HEK293 (cell line): ENCODE measurements around the gene GNB1L.

ENCODE experiments used
- HOXA7 ChIP-seq: sonication (generic); formaldehyde crosslinking; IDR thresholded peaks from 2 replicates; pipeline ENCODE4 v1.8.1; 2022; ENCODE audit warnings: missing genetic modification reagents, borderline replicate concordance
- HOXC10 ChIP-seq: sonication (generic); formaldehyde crosslinking; IDR thresholded peaks from 2 replicates; pipeline ENCODE4 v1.8.1; 2023; ENCODE audit warnings: mild to moderate bottlenecking, missing genetic modification reagents
- IKZF3 ChIP-seq: fragments of 450-650 bp; IDR thresholded peaks from 2 replicates; pipeline ENCODE4 v1.5.0; 2018; ENCODE audit warnings: missing biosample characterization, mild to moderate bottlenecking, missing genetic modification characterization, moderate library complexity
- KLF1 ChIP-seq: fragments of 450-650 bp; formaldehyde crosslinking; IDR thresholded peaks from 2 replicates; pipeline ENCODE4 v1.5.1; 2016; ENCODE audit warnings: missing biosample characterization, missing genetic modification characterization
- KLF7 ChIP-seq: fragments of 450-650 bp; formaldehyde crosslinking; IDR thresholded peaks from 2 replicates; pipeline ENCODE4 v1.5.1; 2016; ENCODE audit warnings: missing biosample characterization, missing genetic modification characterization, borderline replicate concordance
- SP7 ChIP-seq: fragments of 450-650 bp; formaldehyde crosslinking; IDR thresholded peaks from 2 replicates; pipeline ENCODE4 v1.5.1; 2016; ENCODE audit warnings: missing biosample characterization, missing genetic modification characterization
- WT1 ChIP-seq: fragments of 450-650 bp; formaldehyde crosslinking; IDR thresholded peaks from 2 replicates; pipeline ENCODE4 v1.5.1; 2016; ENCODE audit warnings: missing biosample characterization, missing genetic modification characterization
- ZBTB7A ChIP-seq: fragments of 450-650 bp; formaldehyde crosslinking; IDR thresholded peaks from 2 replicates; pipeline ENCODE4 v1.5.1; 2016; ENCODE audit warnings: low read depth, missing biosample characterization, missing genetic modification characterization
- ZFP69B ChIP-seq: fragments of 450-650 bp; formaldehyde crosslinking; IDR thresholded peaks from 2 replicates; pipeline ENCODE4 v1.5.1; 2016; ENCODE audit warnings: missing biosample characterization, missing genetic modification characterization
- ZNF140 ChIP-seq: fragments of 450-650 bp; formaldehyde crosslinking; IDR thresholded peaks from 2 replicates; pipeline ENCODE4 v1.5.1; 2016; ENCODE audit warnings: missing biosample characterization, missing genetic modification characterization
- ZNF223 ChIP-seq: fragments of 450-650 bp; formaldehyde crosslinking; IDR thresholded peaks from 2 replicates; pipeline ENCODE4 v1.5.1; 2016; ENCODE audit warnings: missing biosample characterization, missing genetic modification characterization
- ZNF292 ChIP-seq: fragments of 450-650 bp; formaldehyde crosslinking; IDR thresholded peaks from 2 replicates; pipeline ENCODE4 v1.5.1; 2016; ENCODE audit warnings: low read depth, missing biosample characterization, missing genetic modification characterization, borderline replicate concordance
- ZNF335 ChIP-seq: fragments of 450-650 bp; formaldehyde crosslinking; conservative IDR thresholded peaks from 2 replicates; pipeline ENCODE4 v1.5.1; 2016; ENCODE audit warnings: missing biosample characterization, missing genetic modification characterization
- ZNF391 ChIP-seq: fragments of 450-650 bp; formaldehyde crosslinking; IDR thresholded peaks from 2 replicates; pipeline ENCODE4 v1.5.1; 2016; ENCODE audit warnings: low read depth, missing biosample characterization, missing genetic modification characterization, borderline replicate concordance
- ZNF394 ChIP-seq: fragments of 450-650 bp; formaldehyde crosslinking; IDR thresholded peaks from 2 replicates; pipeline ENCODE4 v1.5.1; 2016; ENCODE audit warnings: missing biosample characterization, missing genetic modification characterization, mild to moderate bottlenecking, moderate library complexity, borderline replicate concordance
- ZNF48 ChIP-seq: fragments of 450-650 bp; formaldehyde crosslinking; IDR thresholded peaks from 2 replicates; pipeline ENCODE4 v1.5.1; 2016; ENCODE audit warnings: missing biosample characterization, missing genetic modification characterization
- ZNF596 ChIP-seq: fragments of 450-650 bp; IDR thresholded peaks from 2 replicates; pipeline ENCODE4 v1.5.0; 2018; ENCODE audit warnings: missing biosample characterization, mild to moderate bottlenecking, missing genetic modification characterization, moderate library complexity
- ZNF623 ChIP-seq: fragments of 450-650 bp; formaldehyde crosslinking; IDR thresholded peaks from 2 replicates; pipeline ENCODE4 v1.5.1; 2016; ENCODE audit warnings: missing biosample characterization, missing genetic modification characterization
- ZNF658 ChIP-seq: fragments of 450-650 bp; formaldehyde crosslinking; IDR thresholded peaks from 2 replicates; pipeline ENCODE4; 2016; ENCODE audit warnings: missing biosample characterization, missing genetic modification characterization
- ZNF777 ChIP-seq: fragments of 450-650 bp; formaldehyde crosslinking; IDR thresholded peaks from 2 replicates; pipeline ENCODE4 v1.5.1; 2017; ENCODE audit warnings: missing biosample characterization, missing genetic modification characterization, borderline replicate concordance
- ZNF785 ChIP-seq: fragments of 450-650 bp; formaldehyde crosslinking; IDR thresholded peaks from 2 replicates; pipeline ENCODE4 v1.5.1; 2016; ENCODE audit warnings: missing biosample characterization, missing genetic modification characterization
- TF ChIP-seq, protein P1 (sequence below): fragments of 450-650 bp; formaldehyde crosslinking; IDR thresholded peaks from 2 replicates; pipeline ENCODE4 v1.5.1; 2016; ENCODE audit warnings: missing biosample characterization, missing genetic modification characterization
- TF ChIP-seq, protein P2 (sequence below): fragments of 450-650 bp; formaldehyde crosslinking; IDR thresholded peaks from 2 replicates; pipeline ENCODE4 v1.5.1; 2016; ENCODE audit warnings: missing biosample characterization, missing genetic modification characterization
- TF ChIP-seq, protein P3 (sequence below): fragments of 450-650 bp; formaldehyde crosslinking; IDR thresholded peaks from 2 replicates; pipeline ENCODE4 v1.5.1; 2016; ENCODE audit warnings: missing biosample characterization, missing genetic modification characterization
- TF ChIP-seq, protein P4 (sequence below): fragments of 450-650 bp; formaldehyde crosslinking; conservative IDR thresholded peaks from 2 replicates; pipeline ENCODE4 v1.5.1; 2016; ENCODE audit warnings: low read depth, missing biosample characterization, missing genetic modification characterization
- TF ChIP-seq, protein P5 (sequence below): fragments of 450-650 bp; formaldehyde crosslinking; IDR thresholded peaks from 2 replicates; pipeline ENCODE4 v1.5.1; 2016; ENCODE audit warnings: missing biosample characterization, missing genetic modification characterization

The GNB1L gene

DNA sequence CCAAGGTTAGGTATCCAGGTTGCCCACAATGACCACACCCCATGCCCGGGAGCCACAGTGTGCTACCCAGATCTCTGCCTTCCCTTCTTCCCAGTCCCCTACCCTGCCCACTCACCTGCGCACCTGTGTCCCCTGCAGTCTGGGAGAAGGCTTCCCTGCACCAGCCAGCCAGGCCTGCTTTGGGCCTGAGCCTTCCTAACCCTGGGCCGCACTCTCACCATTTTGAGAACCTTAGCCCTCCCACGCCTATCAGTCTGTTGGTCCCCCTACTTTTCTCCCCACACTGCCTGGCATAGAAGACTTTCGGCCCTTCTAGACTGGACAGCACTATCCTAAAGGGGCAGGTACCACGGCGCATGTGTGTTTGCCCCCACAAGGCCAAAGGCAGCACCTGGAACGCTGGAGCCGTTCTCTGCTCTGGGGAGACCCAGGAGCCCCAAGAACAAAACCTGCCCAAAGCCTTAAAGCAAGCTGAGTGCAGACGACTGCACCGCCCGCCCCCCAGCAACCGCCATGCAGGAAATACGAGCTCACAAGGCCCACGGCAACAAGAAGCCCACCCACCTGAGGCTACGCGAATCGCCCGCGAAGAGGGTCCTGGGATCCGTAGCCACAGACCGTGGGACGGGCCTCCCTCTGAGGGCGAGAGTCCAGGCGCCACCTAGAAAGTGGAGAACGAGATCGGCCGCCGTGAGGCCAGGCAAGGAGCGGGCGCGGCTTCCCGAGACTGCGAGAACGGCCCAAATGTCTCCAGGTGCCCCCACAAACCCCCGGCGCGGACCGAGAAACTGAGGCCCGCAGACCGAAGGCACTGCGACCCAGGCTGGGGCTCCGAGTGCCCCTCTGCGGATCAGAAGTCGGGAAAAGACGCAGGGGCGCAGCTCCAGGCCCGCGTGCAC lies 546 bp downstream of the GNB1L start (continued):
- TF ChIP-seq, protein P1, sequence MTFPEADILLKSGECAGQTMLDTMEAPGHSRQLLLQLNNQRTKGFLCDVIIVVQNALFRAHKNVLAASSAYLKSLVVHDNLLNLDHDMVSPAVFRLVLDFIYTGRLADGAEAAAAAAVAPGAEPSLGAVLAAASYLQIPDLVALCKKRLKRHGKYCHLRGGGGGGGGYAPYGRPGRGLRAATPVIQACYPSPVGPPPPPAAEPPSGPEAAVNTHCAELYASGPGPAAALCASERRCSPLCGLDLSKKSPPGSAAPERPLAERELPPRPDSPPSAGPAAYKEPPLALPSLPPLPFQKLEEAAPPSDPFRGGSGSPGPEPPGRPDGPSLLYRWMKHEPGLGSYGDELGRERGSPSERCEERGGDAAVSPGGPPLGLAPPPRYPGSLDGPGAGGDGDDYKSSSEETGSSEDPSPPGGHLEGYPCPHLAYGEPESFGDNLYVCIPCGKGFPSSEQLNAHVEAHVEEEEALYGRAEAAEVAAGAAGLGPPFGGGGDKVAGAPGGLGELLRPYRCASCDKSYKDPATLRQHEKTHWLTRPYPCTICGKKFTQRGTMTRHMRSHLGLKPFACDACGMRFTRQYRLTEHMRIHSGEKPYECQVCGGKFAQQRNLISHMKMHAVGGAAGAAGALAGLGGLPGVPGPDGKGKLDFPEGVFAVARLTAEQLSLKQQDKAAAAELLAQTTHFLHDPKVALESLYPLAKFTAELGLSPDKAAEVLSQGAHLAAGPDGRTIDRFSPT (tag by site-specific recombination), result 0 out of 2 replicates have a peak, but pooled peaks have one; percentile 18
- TF ChIP-seq ZNF777 (no peak), ZBTB7A (tag by site-specific recombination) (0 out of 2 replicates have a peak, but pooled peaks have one; percentile 61), ZNF785 (no peak), ZNF48 (tag by site-specific recombination) (no peak), ZNF596 (tag by site-specific recombination) (no peak), HOXC10 (CRISPR knock-in tag) (peak; percentile 74; the same call in 1 of the 2 replicates), IKZF3 (tag by site-specific recombination) (no peak), WT1 (peak; percentile 13; the same call in 1 of the 2 replicates), ZNF140 (no peak), ZFP69B (tag by site-specific recombination) (no peak), ZNF223 (tag by site-specific recombination) (peak; percentile 11; the same call in 1 of the 2 replicates), KLF7 (no peak; the same call in 1 of the 2 replicates), SP7 (tag by site-specific recombination) (no peak), HOXA7 (CRISPR knock-in tag) (no peak), KLF1 (tag by site-specific recombination) (no peak), ZNF394 (tag by site-specific recombination) (peak; percentile 14; the same call in 1 of the 2 replicates), ZNF391 (peak; percentile 29; the same call in 1 of the 2 replicates), ZNF623 (tag by site-specific recombination) (no peak), ZNF292 (tag by site-specific recombination) (no peak), ZNF335 (tag by site-specific recombination) (peak; percentile 70; the same call in 1 of the 2 replicates), ZNF658 (tag by site-specific recombination) (no peak)
- TF ChIP-seq, protein P2, sequence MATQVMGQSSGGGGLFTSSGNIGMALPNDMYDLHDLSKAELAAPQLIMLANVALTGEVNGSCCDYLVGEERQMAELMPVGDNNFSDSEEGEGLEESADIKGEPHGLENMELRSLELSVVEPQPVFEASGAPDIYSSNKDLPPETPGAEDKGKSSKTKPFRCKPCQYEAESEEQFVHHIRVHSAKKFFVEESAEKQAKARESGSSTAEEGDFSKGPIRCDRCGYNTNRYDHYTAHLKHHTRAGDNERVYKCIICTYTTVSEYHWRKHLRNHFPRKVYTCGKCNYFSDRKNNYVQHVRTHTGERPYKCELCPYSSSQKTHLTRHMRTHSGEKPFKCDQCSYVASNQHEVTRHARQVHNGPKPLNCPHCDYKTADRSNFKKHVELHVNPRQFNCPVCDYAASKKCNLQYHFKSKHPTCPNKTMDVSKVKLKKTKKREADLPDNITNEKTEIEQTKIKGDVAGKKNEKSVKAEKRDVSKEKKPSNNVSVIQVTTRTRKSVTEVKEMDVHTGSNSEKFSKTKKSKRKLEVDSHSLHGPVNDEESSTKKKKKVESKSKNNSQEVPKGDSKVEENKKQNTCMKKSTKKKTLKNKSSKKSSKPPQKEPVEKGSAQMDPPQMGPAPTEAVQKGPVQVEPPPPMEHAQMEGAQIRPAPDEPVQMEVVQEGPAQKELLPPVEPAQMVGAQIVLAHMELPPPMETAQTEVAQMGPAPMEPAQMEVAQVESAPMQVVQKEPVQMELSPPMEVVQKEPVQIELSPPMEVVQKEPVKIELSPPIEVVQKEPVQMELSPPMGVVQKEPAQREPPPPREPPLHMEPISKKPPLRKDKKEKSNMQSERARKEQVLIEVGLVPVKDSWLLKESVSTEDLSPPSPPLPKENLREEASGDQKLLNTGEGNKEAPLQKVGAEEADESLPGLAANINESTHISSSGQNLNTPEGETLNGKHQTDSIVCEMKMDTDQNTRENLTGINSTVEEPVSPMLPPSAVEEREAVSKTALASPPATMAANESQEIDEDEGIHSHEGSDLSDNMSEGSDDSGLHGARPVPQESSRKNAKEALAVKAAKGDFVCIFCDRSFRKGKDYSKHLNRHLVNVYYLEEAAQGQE (tag by site-specific recombination), result peak; percentile 12; the same call in 1 of the 2 replicates
- TF ChIP-seq, protein P3, sequence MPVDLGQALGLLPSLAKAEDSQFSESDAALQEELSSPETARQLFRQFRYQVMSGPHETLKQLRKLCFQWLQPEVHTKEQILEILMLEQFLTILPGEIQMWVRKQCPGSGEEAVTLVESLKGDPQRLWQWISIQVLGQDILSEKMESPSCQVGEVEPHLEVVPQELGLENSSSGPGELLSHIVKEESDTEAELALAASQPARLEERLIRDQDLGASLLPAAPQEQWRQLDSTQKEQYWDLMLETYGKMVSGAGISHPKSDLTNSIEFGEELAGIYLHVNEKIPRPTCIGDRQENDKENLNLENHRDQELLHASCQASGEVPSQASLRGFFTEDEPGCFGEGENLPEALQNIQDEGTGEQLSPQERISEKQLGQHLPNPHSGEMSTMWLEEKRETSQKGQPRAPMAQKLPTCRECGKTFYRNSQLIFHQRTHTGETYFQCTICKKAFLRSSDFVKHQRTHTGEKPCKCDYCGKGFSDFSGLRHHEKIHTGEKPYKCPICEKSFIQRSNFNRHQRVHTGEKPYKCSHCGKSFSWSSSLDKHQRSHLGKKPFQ (tag by site-specific recombination), result no peak
- TF ChIP-seq, protein P4, sequence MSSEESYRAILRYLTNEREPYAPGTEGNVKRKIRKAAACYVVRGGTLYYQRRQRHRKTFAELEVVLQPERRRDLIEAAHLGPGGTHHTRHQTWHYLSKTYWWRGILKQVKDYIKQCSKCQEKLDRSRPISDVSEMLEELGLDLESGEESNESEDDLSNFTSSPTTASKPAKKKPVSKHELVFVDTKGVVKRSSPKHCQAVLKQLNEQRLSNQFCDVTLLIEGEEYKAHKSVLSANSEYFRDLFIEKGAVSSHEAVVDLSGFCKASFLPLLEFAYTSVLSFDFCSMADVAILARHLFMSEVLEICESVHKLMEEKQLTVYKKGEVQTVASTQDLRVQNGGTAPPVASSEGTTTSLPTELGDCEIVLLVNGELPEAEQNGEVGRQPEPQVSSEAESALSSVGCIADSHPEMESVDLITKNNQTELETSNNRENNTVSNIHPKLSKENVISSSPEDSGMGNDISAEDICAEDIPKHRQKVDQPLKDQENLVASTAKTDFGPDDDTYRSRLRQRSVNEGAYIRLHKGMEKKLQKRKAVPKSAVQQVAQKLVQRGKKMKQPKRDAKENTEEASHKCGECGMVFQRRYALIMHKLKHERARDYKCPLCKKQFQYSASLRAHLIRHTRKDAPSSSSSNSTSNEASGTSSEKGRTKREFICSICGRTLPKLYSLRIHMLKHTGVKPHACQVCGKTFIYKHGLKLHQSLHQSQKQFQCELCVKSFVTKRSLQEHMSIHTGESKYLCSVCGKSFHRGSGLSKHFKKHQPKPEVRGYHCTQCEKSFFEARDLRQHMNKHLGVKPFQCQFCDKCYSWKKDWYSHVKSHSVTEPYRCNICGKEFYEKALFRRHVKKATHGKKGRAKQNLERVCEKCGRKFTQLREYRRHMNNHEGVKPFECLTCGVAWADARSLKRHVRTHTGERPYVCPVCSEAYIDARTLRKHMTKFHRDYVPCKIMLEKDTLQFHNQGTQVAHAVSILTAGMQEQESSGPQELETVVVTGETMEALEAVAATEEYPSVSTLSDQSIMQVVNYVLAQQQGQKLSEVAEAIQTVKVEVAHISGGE (tag by site-specific recombination), result no peak
- TF ChIP-seq, protein P5, sequence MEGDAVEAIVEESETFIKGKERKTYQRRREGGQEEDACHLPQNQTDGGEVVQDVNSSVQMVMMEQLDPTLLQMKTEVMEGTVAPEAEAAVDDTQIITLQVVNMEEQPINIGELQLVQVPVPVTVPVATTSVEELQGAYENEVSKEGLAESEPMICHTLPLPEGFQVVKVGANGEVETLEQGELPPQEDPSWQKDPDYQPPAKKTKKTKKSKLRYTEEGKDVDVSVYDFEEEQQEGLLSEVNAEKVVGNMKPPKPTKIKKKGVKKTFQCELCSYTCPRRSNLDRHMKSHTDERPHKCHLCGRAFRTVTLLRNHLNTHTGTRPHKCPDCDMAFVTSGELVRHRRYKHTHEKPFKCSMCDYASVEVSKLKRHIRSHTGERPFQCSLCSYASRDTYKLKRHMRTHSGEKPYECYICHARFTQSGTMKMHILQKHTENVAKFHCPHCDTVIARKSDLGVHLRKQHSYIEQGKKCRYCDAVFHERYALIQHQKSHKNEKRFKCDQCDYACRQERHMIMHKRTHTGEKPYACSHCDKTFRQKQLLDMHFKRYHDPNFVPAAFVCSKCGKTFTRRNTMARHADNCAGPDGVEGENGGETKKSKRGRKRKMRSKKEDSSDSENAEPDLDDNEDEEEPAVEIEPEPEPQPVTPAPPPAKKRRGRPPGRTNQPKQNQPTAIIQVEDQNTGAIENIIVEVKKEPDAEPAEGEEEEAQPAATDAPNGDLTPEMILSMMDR (tag by site-specific recombination), result no peak; the same call in 1 of the 2 replicates
